IPS-11a (cell line): ENCODE results near the gene FCGR3A.

Experiments
- H3K4me3 ChIP-seq: one replicate; pipeline ENCODE4 v1.5.1; 2013; ENCODE audit warnings: low read depth, low read length, control low read depth

FCGR3A gene

DNA sequence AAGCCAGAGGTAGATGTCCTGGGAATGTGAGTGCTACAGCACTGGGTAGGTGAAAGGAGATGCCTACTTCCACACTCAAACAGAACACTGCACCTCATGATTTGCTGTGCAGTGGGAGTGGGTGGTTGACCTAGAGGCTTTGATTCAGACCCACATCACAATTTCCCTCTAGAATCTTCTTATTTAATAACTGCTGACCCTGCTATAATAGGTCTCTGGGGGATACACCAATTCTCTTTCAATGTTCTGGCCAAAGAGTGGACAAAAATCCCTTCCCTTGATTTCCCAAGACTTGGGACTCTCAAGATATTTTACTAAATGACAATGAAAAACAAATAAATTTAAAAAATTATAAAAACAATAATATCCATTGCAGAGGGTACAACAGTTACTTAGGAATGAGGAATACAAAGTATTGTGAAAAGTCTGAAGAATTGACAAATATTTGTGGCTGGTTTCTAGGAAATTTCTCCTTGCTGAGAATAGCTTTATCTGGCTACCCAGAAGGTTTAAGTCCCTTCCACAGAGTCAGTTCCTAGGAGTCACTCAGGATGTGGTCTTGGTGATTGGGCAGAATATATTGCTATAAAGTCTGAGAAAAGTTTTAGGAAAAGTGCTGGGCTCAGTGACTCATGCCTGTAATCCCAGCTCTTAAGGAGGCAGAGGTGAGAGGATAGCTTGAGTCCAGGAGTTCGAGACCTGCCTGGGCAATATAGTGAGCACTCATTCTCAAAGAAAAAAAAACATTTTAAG is 46.8 kb downstream of the FCGR3A start:
- H3K4me3 ChIP-seq = no peak overlapping the region

DNA sequence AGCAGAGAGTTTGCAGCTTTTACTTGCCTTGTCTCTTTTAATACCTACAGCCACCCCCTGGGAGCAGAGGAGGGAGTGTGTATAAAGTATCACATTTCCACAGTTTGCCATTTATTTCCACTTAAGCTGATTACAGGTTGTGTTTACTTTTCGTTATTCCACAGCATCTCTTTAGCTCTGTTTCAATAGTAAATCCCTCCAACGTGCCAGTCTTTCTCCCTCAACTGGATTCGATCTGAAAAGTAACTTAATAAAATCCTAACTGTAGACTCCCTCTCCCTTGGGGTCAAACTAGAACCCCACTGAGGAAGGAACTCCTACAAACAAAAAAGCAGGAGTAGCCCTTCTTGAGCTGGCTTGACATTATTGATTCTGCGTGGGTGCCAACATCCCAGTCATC is 47.4 kb downstream of the FCGR3A start:
- H3K4me3 ChIP-seq = no peak overlapping the region

DNA sequence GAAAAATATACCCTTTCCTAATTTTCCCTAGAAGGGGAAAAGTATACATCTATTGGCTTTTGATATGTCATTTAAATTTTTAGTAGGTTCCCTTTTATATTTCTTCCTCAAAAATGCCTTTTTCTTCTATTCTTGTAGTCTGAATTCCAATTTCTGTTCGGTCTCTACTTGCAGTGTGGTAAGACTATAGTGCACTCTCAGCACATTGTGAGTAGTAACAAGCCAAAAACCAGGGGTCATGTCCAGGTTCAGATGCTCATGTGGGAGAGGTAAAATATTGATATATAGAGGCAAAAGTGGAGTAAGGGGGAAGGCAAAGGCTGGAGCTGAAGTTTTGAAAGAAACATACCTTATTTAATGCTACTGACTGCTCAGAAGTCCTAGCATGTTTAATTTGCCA is 48.4 kb downstream of the FCGR3A start:
- no peak overlapping the region for H3K4me3 ChIP-seq

DNA sequence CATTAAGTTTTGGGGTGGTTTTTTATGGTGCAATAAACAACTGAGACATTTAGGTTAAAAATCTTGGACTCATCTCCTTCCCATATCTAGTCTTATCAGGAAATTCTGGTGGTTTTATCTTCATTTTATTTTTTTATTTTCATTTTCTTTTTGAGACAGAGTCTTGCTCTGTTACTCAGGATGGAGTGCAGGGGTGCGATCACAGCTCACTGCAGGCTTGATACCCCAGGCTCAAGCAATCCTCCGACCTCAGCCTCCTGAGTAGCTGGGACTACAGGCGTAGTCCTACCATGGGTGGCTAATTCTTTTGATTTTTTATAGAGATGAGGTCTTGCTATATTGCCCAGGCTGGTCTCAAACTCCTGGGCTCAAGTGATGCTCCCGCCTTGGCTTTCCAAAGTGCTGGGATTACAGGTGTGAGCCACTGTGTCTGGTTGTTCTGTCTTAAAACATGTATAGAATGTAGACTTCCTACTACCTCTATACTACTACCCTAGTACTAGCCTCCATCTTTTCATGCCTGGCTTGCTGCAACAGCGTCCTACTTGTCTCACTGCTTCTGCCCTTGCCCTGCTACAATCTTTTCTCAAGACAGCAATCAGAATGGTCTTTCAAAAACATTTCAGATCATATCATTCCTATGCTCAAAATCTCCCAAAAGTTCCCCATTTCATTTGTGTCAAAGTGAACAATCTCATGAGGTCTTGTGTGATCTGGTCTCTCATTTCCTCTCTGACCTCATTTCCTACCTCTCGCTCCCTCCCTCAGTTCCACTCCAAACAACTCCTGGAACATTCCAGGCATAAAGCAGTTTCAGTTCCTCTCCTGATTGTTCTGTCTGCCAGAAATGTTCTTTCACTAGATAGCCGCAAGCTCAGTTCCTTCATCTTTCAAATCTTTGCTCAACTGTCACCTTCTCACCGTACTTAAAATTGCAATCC is 50.2 kb downstream of the FCGR3A start:
- no peak overlapping the region for H3K4me3 ChIP-seq

DNA sequence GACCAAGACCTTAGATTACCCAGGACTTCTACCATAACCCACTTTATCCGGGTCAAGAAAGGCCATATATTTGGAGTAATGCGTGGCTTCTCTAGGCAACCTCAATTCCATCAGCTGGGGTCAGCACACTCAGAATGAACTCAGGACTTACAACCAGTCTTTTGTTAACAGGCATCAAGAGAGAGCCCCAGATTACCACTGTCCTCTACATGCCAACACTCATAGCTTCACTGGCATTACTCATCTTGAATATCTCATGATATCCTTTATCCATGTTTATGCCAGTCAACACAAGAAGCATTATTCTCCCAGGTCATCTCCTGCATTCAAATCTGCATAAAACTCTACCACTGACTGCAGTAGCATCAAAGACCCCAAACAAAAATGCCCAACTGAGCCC is 51.0 kb downstream of the FCGR3A start:
- no peak overlapping the region for H3K4me3 ChIP-seq

DNA sequence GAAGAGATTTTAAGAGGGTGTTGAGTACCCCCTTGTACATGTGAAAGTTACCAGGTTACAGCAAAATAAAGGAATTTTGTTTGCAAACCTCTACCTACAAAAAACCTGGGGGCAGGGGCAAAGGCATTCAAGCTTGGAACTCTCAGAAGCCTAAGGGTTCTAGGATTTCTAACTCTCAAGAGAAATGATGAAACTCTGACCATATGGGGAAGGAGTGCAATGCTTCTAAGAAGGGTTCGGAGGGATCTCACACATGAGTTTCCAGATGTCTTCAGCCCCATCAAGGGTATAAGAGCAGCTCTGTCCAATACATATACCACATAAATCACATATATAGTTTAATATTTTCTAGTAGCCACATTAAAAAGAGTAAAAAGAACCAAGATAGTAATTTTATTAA is 51.7 kb downstream of the FCGR3A start:
- no peak overlapping the region for H3K4me3 ChIP-seq

DNA sequence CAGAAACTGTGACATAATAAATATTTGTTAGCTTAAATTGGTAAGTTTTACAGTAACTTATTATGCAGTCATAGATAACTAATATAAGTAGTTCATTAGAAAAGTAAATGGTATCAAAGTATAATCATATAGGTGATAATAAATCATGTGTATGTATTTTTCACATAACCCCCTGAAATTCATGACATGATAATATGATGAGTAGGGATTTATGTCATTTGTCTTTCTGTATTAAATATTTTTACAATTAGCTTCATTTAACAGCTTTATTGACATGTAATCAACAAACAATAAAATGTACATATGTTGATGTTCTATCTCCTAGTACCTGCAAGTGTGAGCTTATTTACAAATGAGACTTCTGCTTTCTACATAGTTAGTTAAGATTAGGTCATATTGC is 54.1 kb downstream of the FCGR3A start:
- no peak overlapping the region for H3K4me3 ChIP-seq

DNA sequence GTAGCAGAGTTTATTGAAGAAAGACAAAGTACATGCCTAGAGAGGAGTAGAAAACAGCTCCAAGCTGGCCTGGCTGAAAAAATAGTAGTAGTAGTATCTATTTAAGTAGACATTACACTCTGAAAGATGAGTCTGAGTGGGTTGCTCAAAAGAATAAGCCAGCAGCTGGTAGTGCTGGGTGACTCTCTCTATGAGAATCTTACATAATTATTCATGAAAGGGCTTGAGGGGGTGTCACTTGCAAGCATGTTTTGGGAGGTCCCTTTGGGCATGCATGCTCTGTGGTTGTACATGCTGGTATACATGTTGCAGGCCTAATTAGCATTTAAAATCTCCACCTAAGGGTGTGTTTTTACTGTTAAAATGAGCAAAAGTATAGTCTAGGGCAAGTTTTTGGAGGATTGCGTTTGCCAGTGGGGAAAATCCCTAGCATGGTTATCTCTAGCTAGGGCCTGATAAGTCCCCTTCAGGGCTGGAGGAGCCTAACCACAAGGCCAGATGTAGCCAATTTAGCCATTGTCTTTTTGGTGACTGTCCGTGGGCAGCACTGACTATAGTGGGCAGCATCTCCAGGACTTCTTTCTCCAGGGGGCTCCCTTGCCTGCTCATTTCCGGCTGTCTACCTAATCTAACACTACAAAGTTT is 55.4 kb downstream of the FCGR3A start:
- no peak overlapping the region for H3K4me3 ChIP-seq

DNA sequence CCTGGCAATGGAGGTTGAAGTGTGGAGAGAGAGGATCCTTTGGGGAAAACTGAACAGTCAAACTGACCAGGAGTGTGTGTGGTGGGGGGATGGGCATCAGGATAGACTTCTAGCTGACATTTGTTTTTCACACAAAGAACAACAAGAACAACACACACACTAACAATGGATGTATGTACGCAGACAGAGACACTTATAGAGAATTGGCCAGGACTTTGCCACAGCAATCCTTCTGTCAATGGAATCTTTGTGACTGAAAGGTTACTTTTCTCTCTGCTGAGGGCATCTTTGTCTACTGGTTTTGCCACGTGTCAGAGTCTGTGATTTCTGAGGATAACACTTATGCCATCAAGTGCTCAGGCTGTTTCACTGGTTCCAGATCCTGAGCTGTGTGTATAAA is 56.8 kb downstream of the FCGR3A start:
- H3K4me3 ChIP-seq = no peak overlapping the region
